Measurements from ENCODE around the gene PRSS50. TPM values are rescaled to one million over a fixed set of nuclear protein-coding genes. Genes with fewer than 3 reads are reported as not detected.
A peak's percentile ranks its signal among the peaks of the same experiment; 100 is the strongest.

Gene PRSS50
- polyA plus RNA-seq, 1 of the 3 experiments (the other 2 are of a cell fraction): not detected

- H3K4me3 ChIP-seq (ENCODE audit: low read depth in 2 of 2, low read length in 1 of 2): peak within 1 kb of the TSS; percentile 35 to 50; a peak in 3 of 4 replicates
- WGBS (ENCODE audit: low lambda C conversion rate): under 1% methylated on average over 13 of the region's 51 CpGs
- peaks cover 0 to 43% of the 10 kb centered on the region in 2 experiments; a peak in 1 of 4 replicates for H3K4me1 ChIP-seq (ENCODE audit: control insufficient read depth in 1 of 2, insufficient read depth in 2 of 2, low read depth in 1 of 2, low read length in 1 of 2)
- ChIA-PET POLR2A (interaction anchor here (0.6 to 2.4 kb wide), 4 partner anchors 11 to 859 kb away, joined by 3 to 15 read pairs (median 5); partner anchors contain the start of gene LZTFL1), CTCF (interaction anchor here (0.8 to 4.2 kb wide), 10 partner anchors 8 to 222 kb away, joined by 3 to 52 read pairs (median 8); partner anchors contain the start of gene ALS2CL)
- peak within 1 kb of the TSS; percentile 78 for H3K4me2 ChIP-seq
- H3K27ac ChIP-seq (ENCODE audit: low read depth in 2 of 2, low read length in 1 of 2): peak within 1 kb of the TSS in 1 of 2 experiments; percentile 94; a peak in 2 of 4 replicates
- H3F3A ChIP-seq (replicated peaks; ENCODE audit: insufficient read depth): no peaks in the 10 kb centered on the region
- no peaks in the 10 kb centered on the region for H3K79me2 ChIP-seq (ENCODE audit: insufficient read depth)
- no peaks in the 10 kb centered on the region for H3K36me3 ChIP-seq (replicated peaks in 1 of 2; ENCODE audit: control insufficient read depth in 1 of 2, insufficient read depth in 2 of 2, low read length in 1 of 2)
- H3K9me3 ChIP-seq: no peaks in the 10 kb centered on the region
- TF ChIP-seq RAD21 (IDR thresholded peaks at IDR 0.05; ENCODE audit: low read length): no peak
- no peak for TF ChIP-seq IRF3 (IDR thresholded peaks at IDR 0.05; ENCODE audit: low read depth, low read length)
- no peak for TF ChIP-seq MXI1 (IDR thresholded peaks at IDR 0.05; ENCODE audit: low read depth, low read length)
- TF ChIP-seq NFIC (IDR thresholded peaks at IDR 0.05; ENCODE audit: borderline replicate concordance): no peak
- TF ChIP-seq CHD2 (IDR thresholded peaks at IDR 0.05; ENCODE audit: low read length, partially characterized antibody): no peak
- TF ChIP-seq USF2 (IDR thresholded peaks at IDR 0.05; ENCODE audit: borderline replicate concordance, low read depth, low read length): no peak
- no peak for TF ChIP-seq NRF1 (IDR thresholded peaks at IDR 0.05; ENCODE audit: low read depth, low read length)
- no peak for TF ChIP-seq GABPA (IDR thresholded peaks at IDR 0.05; ENCODE audit: low read depth)
- no peak for TF ChIP-seq YY1 (IDR thresholded peaks at IDR 0.05; ENCODE audit: low read depth)
- no peak for TF ChIP-seq REST (IDR thresholded peaks at IDR 0.05; ENCODE audit: low read depth, low read length)
- no peak for TF ChIP-seq FOSL2 (IDR thresholded peaks at IDR 0.05; ENCODE audit: borderline replicate concordance, low read depth)
- TF ChIP-seq EP300 (IDR thresholded peaks at IDR 0.05; ENCODE audit: borderline replicate concordance in 1 of 2, low read depth in 1 of 2, low read length in 1 of 2): no peak
- no peak for TF ChIP-seq RFX5 (IDR thresholded peaks at IDR 0.05; ENCODE audit: low read length)
- no peak for TF ChIP-seq PBX3 (IDR thresholded peaks at IDR 0.05)
- no peak for TF ChIP-seq FOXJ3 (CRISPR knock-in tag; IDR thresholded peaks at IDR 0.05)
- no peak for TF ChIP-seq GATA2 (CRISPR knock-in tag; IDR thresholded peaks at IDR 0.05)
- TF ChIP-seq TAF1 (IDR thresholded peaks at IDR 0.05; ENCODE audit: borderline replicate concordance, low read depth, low read length): no peak
- TF ChIP-seq CTCF (IDR thresholded peaks at IDR 0.05): no peak
- no peaks in the 10 kb centered on the region for H4K20me1 ChIP-seq (ENCODE audit: insufficient read depth)
- no peak within 1 kb of the TSS for H3K9ac ChIP-seq
- DNase-seq: peak; percentile 87
- no peaks in the 10 kb centered on the region for H3K9me2 ChIP-seq
- H3K27me3 ChIP-seq (ENCODE audit: insufficient read depth): peaks cover 14% of the 10 kb centered on the region
- H2AFZ ChIP-seq (ENCODE audit: low read depth): no peak within 1 kb of the TSS
These were observed 16.3 kb downstream of the PRSS50 start, which contains the start of gene TMIE for GRCh38 chr3:46701181-46701939. TSS of gene TMIE (plus strand) at chr3:46701392. CDS start at chr3:46701488, 96 bp downstream.
